SK-N-MC (cell line): ENCODE measurements around the gene UBIAD1.

Experiments
- EZH2 ChIP-seq: fragments of 200-600 bp; sonication (generic); IDR thresholded peaks from one replicate; pipeline ENCODE4 v1.6.1; 2017; ENCODE audit warnings: antibody characterized with exemption
- FOXP2 ChIP-seq: optimal IDR thresholded peaks from 2 replicates; pipeline ENCODE3; 2011; ENCODE audit warnings: mild to moderate bottlenecking, moderate library complexity; ENCODE audit not compliant: insufficient read depth; ENCODE audit errors: extremely low read length, control extremely low read depth
- POLR2AphosphoS5 ChIP-seq: IDR thresholded peaks from 2 replicates; pipeline ENCODE4 v1.6.1; 2012; ENCODE audit warnings: mild to moderate bottlenecking, low read depth, low read length, borderline replicate concordance

GRCh38 chr1:11337580-11338073 lies 64.6 kb downstream of the UBIAD1 start:
- no peak for TF ChIP-seq EZH2
- TF ChIP-seq FOXP2, result no peak
- no peak for TF ChIP-seq POLR2AphosphoS5
